ENCODE measurements around the gene RTL9.

DNA sequence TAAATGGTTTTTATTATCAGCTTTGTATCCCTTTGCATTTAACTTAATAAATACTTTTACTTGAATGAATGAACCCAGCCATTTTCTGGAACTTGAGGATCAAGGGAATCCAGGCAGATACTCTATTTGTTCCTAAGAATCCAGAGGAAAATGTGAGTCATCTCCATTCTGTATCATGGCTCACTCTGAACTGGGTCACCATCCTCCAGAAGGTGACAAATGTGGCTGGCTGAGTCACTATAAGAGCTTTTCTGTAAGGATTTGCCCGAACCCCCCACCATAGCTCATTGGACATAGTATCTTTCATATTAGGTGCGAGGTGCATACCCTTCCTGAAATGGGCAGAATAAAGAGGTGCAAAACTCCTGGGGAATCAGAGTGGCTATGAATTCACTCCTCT lies 25.8 kb downstream of the RTL9 start:
- TF ChIP-seq, protein P1, sequence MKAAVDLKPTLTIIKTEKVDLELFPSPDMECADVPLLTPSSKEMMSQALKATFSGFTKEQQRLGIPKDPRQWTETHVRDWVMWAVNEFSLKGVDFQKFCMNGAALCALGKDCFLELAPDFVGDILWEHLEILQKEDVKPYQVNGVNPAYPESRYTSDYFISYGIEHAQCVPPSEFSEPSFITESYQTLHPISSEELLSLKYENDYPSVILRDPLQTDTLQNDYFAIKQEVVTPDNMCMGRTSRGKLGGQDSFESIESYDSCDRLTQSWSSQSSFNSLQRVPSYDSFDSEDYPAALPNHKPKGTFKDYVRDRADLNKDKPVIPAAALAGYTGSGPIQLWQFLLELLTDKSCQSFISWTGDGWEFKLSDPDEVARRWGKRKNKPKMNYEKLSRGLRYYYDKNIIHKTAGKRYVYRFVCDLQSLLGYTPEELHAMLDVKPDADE (IDR thresholded peaks at IDR 0.05): no peak
- TF ChIP-seq EZH2 (IDR thresholded peaks at IDR 0.05; ENCODE audit: low read depth, unreplicated experiment) (no peak), CREB1 (CRISPR knock-in tag; IDR thresholded peaks at IDR 0.05; ENCODE audit: low read depth) (no peak), POLR2AphosphoS5 (IDR thresholded peaks at IDR 0.05; ENCODE audit: low read depth) (no peak), NANOG (IDR thresholded peaks at IDR 0.05; ENCODE audit: borderline replicate concordance) (no peak), EZH2phosphoT487 (IDR thresholded peaks at IDR 0.05; ENCODE audit: unreplicated experiment) (no peak)
- TF ChIP-seq, protein P2, sequence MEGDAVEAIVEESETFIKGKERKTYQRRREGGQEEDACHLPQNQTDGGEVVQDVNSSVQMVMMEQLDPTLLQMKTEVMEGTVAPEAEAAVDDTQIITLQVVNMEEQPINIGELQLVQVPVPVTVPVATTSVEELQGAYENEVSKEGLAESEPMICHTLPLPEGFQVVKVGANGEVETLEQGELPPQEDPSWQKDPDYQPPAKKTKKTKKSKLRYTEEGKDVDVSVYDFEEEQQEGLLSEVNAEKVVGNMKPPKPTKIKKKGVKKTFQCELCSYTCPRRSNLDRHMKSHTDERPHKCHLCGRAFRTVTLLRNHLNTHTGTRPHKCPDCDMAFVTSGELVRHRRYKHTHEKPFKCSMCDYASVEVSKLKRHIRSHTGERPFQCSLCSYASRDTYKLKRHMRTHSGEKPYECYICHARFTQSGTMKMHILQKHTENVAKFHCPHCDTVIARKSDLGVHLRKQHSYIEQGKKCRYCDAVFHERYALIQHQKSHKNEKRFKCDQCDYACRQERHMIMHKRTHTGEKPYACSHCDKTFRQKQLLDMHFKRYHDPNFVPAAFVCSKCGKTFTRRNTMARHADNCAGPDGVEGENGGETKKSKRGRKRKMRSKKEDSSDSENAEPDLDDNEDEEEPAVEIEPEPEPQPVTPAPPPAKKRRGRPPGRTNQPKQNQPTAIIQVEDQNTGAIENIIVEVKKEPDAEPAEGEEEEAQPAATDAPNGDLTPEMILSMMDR (conservative IDR thresholded peaks at IDR 0.05; ENCODE audit: low read depth in 2 of 2): no peak
- TF ChIP-seq, protein P3, sequence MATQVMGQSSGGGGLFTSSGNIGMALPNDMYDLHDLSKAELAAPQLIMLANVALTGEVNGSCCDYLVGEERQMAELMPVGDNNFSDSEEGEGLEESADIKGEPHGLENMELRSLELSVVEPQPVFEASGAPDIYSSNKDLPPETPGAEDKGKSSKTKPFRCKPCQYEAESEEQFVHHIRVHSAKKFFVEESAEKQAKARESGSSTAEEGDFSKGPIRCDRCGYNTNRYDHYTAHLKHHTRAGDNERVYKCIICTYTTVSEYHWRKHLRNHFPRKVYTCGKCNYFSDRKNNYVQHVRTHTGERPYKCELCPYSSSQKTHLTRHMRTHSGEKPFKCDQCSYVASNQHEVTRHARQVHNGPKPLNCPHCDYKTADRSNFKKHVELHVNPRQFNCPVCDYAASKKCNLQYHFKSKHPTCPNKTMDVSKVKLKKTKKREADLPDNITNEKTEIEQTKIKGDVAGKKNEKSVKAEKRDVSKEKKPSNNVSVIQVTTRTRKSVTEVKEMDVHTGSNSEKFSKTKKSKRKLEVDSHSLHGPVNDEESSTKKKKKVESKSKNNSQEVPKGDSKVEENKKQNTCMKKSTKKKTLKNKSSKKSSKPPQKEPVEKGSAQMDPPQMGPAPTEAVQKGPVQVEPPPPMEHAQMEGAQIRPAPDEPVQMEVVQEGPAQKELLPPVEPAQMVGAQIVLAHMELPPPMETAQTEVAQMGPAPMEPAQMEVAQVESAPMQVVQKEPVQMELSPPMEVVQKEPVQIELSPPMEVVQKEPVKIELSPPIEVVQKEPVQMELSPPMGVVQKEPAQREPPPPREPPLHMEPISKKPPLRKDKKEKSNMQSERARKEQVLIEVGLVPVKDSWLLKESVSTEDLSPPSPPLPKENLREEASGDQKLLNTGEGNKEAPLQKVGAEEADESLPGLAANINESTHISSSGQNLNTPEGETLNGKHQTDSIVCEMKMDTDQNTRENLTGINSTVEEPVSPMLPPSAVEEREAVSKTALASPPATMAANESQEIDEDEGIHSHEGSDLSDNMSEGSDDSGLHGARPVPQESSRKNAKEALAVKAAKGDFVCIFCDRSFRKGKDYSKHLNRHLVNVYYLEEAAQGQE (IDR thresholded peaks at IDR 0.05; ENCODE audit: unreplicated experiment): no peak
